ENCODE measurements around the gene BMPER.

DNA sequence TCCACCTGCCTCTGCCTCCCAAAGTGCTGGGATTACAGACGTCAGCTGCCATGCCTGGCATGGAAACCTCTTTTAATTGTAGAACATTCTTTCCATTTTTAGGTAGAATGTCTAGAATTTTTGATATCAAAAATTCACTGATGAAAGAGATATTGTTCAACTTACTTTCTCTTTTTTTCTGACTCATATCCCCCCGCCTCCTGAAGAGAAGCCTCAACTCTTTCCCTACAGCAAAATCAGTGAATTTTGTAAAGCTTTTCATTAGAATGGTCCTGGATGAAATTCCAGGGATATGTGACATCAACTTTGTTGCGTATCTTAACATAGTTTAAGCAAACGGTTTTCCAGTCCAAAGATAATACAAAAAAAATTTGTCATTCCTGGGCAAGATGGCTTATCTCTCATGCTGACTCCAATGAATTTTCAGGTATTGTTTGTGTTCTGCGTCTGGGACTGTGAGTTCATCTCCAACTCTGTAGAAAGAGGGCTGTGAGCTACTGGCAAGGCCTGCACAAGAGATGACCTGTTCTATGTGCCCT, 256.8 kb downstream of the BMPER start:
- TF ChIP-seq POLR2AphosphoS5 (IDR thresholded peaks at IDR 0.05; ENCODE audit: low read depth, low read length), result no peak
- TF ChIP-seq POLR2A (IDR thresholded peaks at IDR 0.05; ENCODE audit: low read depth, low read length), result no peak
- TF ChIP-seq TAF1 (IDR thresholded peaks at IDR 0.05; ENCODE audit: borderline replicate concordance, low read depth, low read length), result no peak

Measured in GM12892 (cell line).